NCI-H748 (cell line): ENCODE measurements around the gene NPIPA3.
"Not testable (repeated sequence)": the region's sequence is repeated elsewhere in the genome, so short reads cannot be mapped to it uniquely, and the experiment has no call there.

Experiments used
- DNase-seq: peaks from one replicate; lab custom pipeline; 2025; ENCODE audit not compliant: unreplicated experiment; lab: John Stamatoyannopoulos, UW

NPIPA3 gene

DNA sequence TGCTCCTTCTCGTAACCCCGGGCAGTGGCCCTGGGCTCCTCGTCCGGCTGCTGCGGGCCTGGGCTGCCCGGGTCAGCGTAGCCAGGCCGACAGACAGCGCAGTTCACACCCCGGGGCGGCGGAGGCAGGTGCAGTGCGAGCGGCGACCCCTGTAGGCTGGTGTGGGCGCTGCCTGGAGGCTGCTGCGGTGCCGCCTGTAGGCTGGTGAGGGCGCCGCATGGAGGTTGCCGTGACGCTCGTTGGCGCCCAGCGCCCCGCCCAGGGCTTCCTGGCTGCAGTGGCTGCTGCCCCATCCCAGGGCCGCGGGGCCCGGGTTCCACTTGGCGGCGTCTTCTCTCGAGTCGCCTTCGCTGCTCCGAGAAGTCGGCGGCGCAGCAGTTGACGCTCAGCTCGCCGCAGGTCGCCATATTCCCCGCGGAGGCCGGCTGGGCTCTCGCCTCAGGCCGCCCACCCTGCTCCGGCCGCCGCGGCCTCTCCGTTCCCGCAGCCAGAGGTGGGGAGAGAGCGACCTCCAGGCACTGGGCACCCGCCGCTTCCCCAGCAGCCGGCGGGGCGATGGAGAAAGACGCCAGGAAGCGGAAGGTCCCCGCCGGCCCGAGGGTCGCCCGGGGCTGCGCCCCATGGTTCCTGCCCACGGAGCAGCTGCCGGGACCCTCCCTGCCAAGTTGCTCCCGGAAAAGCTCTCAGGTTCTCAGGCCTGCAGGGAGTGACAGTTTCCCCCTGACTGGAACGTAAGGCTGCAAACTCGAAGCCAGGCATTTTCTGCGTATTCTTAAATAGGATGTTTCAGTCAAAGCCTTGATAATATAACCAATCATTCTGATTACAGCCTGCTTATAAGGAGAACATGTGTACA is 39.3 kb downstream of the NPIPA3 start, which contains the start of gene NPIPA2:
Gene NPIPA2, plus strand, starts transcription at position 261 of the 856 bp plus-strand sequence. CDS start 5,533 bp downstream, outside the sequence.
- not testable (repeated sequence) for DNase-seq

DNA sequence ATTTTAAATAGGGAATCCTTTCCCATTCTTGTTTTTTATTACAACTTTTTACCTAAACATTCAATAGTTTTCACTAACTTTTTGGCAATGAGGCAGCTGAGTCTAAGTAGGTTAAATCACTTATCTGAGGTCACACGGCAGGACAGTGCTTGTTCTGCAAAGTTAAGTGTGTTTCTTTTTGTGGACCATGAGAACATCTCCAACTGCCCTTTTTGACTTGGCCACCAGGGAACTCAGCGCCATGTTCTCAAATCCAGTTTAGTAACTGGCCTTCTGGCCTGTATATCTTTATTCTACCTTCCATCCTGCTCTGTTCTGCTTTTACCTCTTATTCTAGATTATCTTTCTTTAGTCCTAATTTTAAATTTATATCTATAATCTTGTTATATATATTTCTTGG is 70.4 kb downstream of the NPIPA3 start:
- not testable (repeated sequence) for DNase-seq

DNA sequence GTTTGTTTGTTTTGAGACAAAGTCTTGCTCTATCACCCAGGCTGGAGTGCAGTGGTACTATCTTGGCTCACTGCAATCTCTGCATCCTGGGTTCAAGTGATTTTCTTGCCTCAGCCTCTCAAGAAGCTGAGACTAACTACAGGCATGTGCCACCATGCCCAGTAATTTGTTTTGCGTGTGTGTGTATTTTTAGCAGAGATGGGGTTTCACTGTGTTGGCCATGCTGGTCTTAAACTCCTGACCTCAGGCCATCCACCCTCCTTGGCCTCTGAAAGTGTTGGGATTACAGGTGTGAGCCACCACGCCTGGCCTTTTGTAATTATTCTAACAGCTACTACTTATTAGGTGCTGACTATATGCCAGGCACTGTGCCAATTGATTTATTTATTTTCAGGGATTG is 72.4 kb downstream of the NPIPA3 start:
- not testable (repeated sequence) for DNase-seq
